GM19372 (cell line): Measurements from ENCODE around the gene SESN3.
A peak's percentile ranks its signal among the peaks of the same experiment; 100 is the strongest.
"Not testable (repeated sequence)": the region's sequence is repeated elsewhere in the genome, so short reads cannot be mapped to it uniquely, and the experiment has no call there.

ENCODE experiments used
- ATAC-seq: cut with Tn5 transposase; IDR thresholded peaks from one replicate; pipeline ENCODE4 v1.9.1; 2021; ENCODE audit warnings: mild to moderate bottlenecking, low read depth, moderate library complexity; ENCODE audit not compliant: unreplicated experiment

SESN3 gene, protein sequence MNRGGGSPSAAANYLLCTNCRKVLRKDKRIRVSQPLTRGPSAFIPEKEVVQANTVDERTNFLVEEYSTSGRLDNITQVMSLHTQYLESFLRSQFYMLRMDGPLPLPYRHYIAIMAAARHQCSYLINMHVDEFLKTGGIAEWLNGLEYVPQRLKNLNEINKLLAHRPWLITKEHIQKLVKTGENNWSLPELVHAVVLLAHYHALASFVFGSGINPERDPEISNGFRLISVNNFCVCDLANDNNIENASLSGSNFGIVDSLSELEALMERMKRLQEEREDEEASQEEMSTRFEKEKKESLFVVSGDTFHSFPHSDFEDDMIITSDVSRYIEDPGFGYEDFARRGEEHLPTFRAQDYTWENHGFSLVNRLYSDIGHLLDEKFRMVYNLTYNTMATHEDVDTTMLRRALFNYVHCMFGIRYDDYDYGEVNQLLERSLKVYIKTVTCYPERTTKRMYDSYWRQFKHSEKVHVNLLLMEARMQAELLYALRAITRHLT

DNA sequence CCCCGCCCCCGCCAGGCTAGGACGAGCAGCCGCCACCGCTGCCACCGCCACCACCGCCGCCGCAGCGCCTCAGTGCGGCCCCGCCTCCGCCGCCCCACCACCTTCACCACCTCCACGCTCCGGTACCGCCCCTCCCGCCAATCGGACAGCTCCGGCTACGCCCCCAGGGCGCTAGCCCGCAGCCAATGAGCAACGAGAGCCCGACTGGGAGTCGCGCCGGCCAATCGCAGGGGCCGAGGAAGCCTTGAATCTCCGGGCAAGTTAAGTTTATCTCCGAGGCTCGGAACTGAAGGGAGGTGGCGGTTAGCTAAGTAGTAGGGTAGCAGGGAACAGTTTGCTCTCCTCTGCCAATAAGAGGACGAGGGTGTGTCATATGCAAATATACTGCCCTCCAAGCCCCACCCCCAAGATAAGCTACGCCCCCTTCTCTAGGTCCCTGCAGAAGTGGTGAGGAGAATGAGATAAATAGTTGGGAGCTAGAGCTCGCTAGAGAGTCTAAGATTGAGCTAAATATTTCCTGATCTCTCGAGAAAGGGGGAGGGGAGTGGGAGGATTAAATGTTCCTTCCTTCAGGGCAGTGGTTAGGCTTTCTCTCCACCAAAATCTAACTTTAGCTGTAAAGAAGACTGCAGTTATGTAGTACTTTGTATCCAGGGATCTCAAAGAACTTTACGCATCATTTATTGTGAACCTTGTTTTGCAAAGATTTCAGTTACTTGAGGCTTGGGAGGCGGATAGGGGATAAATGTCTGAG lies at the start of gene SESN3:
Gene SESN3, minus strand, starts transcription at position 76 of the 754 bp plus-strand sequence. CDS start 342 bp downstream, outside the sequence.
- ATAC-seq, result peak; percentile 89

DNA sequence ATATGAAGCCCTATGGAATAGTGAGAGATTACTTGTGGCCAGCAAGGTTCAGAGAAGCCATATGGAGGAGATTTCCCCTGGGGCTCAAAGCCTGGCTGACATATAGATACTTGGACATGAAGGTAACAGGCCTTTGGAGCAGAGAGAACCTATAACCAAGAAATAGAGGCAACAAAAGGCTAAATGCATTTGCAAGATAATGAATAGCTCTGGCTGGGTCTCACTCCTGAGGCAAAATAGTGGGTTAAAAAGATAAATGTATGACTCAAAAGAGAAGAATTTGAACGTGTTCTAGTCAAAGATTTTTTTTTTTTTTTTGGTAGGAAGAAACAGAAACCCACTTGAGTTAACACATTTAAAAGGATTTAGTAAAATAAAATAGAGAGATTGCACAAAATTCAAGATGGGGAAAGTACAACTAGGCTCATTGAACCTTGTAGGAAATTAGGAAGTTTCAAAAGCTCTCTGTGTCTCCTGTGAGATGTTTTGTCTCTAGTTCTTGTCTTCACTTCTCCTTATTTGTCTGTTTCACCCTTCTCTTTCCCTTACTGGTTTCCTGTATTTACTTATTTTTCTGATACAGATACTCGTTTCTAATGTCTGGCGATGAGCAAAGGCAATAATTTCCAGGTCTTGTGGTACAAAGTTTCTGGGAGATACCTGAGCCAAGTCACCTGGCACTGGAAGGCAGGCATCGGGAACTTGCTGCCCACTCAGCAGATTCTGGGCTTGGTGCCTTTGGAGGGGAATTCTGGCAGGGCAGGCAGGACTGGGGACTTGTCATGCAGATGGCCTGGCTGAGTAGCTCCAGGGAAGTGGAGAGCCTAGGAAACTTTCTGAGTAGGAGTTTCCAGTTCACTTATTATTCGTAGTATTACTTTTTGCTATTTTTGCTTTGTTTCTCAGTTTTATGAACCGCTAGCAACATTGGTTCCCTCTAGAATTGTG lies 49.2 kb upstream of the SESN3 start:
- peak; percentile 56 for ATAC-seq

DNA sequence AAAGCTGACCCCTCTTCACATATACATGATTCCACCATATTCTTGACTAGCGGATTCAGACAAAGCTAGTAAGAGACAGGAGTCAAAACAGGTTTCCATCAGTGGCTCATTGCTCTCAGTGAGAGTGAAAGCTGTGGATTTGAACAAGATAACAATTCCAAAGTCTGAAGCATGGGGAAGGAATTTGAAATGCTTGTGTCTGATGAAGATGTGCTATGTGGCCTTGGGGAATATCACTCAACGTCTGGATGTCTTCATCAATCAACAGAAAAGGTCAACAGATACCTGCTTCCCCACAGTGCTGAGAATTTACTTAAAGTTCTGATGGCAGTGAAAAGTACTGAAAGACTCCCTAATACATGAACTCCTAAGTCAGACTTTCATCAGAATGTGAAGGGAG lies 46.9 kb upstream of the SESN3 start:
- no peak for ATAC-seq

DNA sequence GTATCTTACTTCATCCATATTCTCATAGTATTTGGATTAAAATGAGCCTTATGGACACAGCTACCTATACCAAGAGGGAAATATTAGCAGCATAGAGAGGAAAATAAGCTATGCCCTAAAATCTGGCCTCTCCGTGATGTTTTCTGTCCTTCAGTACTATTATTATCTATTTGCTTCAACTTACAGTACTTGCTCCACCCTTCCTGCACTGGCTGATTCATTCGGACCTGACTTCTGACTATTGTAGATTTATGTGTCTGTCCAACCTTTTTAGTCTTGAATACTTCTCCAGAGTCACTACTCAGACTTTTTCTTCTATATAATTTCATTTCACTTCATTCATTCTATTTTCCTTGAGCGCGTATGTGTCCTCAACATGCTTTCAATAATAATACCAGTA lies 45.1 kb upstream of the SESN3 start:
- no peak for ATAC-seq

DNA sequence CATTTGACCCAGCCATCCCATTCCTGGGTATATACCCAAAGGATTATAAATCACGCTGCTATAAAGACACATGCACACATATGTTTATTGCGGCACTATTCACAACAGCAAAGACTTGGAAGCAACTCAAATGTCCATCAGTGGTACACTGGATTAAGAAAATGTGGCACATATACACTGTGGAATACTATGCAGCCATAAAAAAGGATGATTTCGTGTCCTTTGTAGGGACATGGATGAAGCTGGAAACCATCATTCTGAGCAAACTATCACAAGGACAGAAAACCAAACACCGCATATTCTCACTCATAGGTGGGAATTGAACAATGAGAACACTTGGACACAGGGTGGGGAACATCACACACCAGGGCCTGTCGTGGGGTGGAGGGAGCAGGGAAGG lies 42.6 kb upstream of the SESN3 start:
- not testable (repeated sequence) for ATAC-seq

DNA sequence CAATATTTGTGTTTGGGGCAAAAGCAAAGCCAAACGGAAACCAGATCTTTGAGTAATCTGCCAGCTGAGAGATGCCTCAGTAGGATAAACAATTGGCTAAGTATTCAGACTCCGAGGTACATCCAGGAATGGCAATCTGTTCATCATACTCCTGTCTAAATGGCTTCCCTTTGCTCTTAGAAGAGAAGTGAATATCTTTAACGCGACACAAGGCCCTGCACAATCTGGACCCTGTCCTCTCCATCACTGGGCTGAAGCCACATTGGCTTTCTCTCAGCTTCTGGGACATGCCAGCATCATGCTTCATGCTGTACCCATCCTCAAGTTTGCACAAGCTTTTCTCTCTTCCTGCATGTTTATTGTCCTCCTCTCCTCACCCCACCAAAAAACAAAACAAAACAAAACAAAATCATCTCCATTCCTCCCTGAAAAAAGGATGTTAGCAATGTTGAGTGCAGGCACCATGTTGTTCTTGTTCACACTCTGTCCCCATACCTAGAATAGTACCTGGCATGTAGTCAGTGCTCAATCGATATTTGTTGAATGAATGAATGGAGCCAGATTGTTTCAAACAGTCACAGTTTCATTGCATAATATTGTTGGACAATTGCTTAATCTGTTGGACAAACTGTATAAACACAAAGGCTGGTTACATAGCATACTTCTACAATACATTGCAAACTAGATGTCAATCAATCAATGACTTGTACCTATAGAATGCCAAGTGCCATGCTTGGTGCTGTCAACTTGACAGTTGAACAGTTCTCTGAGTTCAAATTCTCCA lies 38.2 kb upstream of the SESN3 start:
- no peak for ATAC-seq

DNA sequence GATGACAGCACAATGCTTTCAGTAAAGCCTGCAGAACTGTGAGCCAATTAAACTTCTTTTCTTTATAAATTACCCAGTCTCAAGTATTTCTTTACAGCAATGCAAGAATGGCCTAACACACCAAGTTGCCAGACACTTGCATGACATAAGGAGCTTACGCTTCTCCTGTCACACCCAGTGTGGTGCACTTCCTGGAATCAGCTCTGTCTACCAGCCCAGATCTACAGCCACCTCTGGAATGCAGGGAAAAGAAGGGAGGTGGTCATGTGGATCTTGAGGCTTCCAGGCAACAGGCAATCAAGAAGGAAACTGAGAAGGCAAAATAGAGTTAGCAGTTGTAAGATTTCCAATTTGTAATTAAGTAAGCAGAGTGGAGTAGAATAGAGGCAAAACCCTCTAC lies 37.4 kb upstream of the SESN3 start:
- ATAC-seq, result no peak

DNA sequence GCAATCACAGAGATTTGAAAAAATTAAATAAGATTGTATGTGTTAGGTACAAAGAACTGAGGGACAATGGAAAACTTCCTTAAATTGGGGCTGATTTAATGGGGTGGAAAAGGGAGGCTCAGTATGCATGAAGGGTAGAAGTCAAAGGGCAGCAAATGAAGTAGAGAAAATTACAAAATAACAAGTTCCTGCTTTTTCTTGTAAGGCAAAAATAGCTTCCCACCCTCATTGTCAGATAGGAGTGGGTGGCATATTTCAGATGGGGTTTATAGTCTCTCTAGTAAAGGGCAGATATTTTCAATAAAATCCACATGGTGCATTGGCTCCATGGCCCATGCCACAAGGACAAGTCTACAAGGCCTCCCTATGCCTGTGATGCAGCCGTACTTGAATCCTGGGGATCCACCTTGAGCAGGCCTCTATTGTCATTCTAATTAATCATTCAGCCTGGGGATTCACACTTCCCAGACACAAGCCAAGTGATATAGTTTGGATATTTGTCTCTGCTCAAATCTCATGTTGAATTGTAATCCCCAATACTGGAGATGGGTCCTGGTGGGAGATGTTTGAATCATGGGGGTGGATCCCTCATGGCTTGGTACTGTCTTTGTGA lies 36.7 kb upstream of the SESN3 start:
- no peak for ATAC-seq

DNA sequence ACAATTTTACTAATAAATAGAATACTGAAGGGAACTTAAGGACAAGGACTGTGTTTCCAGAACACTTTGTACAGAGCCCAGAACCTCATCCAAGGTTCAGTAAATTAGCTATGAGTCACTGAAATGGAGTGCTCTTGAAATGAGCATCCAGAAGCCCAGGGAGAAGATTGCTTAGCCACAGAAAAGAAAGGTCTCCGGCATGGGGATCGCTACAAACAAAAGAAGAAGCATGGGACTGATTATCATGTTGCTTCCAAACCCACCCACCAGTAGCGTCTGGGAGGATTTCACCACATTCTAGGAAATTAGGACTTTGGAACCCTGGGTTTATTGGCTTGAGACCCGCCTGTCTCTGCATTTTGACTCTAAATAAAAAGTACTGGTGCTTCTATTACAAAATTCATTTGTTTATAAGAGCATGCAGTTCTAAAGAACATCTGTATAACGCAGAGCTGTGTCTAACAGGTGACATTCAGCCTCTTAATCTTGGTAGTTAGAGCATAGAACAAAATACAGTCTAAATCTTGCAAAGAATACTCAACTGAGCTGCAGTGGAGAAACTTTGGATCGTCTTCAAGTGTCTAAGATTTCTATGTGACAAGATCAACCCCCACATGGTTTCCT lies 35.9 kb upstream of the SESN3 start:
- ATAC-seq, result no peak

DNA sequence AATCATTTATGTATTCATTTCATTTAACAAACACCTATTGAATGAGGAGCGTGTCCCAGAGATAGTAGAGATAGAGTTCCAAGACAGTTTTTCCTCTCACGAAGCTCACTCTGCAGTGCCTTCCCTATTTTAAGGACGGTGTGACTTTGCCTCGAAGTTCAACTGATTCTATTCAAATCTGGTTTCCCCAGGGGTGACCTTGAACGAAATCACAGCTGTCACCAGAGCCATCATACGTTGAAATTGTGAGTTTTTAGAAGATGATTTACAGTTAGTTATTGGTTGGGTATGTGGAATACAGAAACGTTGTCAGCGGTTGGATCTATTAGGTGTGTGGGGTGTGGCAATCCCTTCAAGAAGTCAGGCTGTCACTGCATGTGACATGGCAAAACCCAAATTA lies 33.9 kb upstream of the SESN3 start:
- ATAC-seq, result no peak

DNA sequence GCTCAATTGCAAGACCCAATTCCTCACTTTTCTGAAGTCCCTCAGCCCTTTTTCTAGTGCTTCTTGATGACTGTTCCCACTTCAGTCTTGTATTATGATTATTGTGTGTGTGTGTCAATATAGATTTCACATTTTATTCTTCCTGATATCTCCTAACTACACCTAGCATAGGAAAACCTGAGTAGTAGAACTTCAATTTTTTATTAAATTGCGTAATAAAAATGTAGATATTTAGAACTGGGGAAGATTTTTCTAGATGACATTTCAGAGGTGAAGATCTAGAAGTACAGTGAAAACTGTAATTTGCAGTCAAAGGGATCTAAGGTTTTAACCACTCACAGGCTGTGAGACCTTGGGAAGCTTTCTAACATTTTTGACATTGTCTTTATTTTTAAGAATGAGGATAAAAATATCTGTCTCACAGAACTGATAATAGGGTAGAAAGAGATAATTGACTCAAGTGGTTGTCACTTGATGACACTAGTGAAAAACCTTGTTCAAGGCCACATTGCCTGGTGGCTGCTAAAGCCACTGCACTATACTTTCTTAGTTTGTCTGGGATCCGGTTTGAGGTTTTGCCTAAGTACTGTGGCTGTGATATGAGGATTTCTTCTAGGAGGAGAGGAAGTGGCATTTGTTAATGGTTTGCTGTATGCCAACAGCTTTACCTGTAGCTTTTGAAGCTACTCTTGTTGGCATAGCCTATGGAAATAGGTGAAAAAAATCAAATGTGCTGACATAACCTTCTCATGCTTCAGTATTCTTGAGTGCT lies 32.2 kb upstream of the SESN3 start:
- no peak for ATAC-seq

DNA sequence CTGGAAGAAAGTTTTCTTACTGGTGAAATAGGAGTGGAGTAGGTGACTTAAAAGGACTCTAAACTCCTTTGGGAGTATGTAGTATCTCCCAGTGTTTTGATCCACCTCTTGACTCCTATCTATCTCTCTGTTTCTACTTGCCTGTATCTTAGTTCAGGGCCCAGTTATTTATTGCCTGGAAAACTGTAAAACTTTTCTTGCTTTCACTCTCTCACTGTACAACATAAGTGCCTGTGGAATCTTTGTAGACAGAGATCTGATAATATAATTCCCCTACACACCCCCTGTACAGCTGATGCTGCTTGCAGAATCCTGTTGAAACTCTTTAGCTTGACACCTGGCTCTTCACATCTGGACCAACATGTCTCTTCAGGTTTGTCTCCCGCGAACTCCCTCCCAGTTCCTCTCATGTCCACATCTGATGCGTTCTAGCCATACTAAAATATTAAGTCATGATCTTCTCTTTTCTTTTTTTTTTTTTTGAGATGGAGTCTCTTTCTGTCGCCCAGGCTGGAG lies 26.5 kb upstream of the SESN3 start:
- ATAC-seq, result no peak

DNA sequence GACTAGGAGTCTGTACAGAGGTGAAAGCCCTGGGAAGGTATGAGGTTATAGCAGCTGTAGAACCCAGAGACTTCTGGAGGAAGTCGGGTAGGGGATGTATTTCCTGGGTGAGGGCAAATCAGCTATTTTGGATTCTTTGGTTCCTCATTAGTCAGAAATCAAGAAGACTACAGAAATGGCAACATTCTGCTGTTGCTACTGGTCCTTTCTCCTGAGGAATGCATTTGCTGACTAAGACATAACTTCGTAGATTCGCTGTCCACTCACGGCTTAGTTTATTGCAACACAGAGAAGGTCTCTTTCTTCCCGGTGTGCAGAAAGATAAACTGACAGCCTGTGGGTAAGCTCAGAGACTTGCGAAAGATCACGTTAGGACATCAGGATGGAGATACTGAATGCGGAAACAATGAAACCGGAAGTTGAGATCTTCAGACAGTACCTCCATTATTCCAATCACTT lies 25.3 kb upstream of the SESN3 start:
- ATAC-seq, result no peak

DNA sequence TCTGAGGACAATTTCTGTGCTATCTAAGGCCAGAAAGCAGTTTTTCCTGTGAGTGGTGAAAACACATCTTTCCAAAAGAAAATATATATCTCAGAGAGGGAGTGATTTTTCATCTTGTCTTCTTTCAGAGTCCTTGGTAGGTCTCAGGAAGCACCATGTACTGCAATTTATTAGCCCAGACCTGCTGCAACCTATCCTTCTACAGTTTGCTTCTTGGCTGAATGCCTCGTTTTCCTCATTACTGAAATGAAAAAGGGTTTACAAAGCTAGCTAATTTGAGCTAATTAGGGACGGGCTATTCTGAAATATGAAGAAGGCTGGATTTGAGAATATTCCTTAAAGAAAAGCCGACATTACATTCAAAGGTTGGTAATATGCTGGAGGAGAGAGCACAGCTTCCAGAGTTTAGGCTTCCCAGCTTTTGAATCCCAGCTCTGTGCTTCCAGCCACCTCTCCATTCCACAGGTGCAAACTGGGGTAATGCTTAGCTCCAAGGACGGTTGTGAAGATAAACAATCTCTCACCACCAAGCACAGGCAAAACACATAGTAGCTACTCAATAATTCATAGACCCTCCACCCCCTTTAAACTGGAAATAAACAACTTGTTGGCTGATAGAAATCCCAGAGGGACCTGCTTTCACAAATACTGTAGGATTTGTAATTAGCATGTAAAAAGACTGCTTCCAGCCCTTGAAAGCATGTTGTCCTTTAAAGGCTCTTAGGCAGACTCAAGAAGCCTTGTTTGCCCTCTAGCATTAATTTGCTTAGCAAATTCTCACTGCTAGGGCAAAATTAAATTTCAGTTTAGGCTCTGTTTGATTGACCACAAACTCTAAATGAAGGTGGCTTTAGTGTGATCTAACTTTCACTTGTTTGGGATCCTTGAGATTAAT lies 24.5 kb upstream of the SESN3 start:
- no peak for ATAC-seq

DNA sequence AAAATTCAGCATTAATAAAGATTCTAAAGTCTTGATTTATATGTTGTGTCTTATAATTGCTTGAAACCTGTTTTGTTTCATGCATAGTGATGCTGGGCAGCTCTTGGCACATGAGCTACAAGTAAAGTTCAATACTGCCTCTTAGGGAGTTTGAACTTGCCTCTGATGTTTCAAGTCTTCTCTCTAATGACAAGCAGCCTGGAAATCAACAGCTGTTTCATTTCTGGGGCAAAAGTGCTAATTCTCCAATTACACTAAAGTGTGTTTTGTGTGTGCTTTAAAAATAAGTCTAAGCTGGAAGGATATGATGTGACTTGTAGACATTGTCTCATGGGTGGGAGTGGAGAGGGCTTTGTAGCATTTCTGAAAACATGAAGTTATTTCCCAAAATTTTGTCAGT lies 23.7 kb upstream of the SESN3 start:
- ATAC-seq, result peak; percentile 12

DNA sequence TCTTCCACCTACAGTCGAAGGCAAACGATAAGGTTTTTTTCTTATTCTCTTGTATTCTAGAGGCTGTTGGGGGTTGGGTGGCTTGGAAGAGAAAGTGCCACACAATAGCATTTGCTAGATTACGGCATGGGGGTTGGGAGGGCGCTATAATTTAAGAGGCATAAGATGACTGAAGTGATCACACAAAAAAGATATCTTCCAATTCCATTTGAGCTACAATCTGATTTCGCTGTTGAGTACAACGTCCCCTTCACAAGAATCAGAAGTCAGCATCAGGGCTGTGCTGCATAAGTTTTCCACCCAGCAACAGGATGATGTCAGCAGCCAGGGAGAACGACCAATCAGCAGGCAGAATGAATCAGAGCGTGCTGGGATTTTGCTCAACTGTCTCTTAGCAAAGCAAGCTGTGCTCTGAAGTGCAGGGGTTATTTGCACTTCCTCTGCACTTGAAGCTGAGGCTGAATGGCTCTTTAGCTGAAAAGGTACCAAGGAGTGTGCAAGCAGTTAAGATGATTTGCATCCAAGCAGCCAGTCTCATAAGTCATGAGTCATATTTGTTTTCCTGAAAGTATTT lies 23.2 kb upstream of the SESN3 start:
- ATAC-seq, result peak; percentile 99

DNA sequence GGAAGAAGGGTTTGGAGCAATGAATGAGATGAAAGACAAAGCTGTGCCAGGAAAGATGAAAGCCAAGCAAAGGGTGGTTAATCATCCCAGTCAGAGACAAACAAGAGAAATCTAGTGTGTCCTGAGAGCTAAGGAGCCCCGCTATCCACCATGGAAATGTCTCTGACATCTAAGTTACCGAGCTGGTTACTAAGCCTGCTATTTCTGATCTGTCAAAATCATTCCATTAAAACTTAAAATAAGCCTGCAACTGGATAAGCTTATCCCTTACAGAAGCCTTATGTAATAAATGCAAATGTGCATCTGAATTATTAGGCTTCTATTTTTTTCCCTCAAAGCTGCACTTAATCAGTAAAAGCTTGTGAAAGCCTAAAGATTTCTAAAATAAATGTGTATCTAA lies 22.1 kb upstream of the SESN3 start:
- no peak for ATAC-seq
